HG02885 (cell line): ENCODE results near the gene ADAM12.

Experiments
- ATAC-seq: cut with Tn5 transposase; IDR thresholded peaks from one replicate; pipeline ENCODE4 v1.9.1; 2021; ENCODE audit warnings: mild to moderate bottlenecking; ENCODE audit not compliant: unreplicated experiment, poor library complexity

ADAM12 gene

DNA sequence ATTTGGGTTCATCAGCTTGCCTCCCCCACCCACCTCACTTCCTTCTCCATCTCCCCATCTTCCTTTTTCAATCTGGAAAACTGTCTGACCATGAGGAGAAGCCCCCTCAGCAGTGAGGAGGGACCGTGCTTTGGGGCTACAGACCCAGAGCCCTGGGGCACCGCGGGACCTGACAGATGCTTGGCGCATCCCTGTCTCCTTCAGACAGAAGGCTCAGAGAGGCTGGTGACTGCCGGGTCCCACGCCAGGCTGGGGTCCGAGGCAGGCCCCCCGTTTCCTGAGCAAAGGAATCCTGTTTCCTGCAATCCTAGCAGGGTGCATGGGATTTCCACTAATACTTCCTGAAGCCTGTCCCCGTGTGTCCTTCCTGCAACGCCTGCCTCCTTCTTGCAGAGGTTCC is 344.9 kb downstream of the ADAM12 start:
- no peak for ATAC-seq

DNA sequence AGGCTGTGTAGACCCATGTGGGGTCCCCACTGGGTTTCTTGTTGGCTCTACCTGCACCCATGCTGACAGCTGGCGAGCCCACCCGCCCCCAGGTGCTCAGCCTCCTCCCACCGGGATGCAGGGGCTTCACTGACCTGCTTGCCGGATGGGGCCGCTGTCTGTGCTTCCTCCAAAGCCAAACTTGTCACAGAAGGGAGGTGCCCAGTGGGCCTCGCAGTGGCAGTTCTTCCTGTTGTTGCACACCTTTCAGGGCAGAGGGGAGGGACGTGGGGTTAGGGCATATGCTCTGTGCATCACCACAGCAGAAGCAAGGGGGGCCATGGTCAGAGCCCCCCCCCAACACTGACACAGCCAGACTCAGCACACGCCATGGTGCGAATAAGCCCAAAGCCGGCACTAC is 345.4 kb downstream of the ADAM12 start:
- ATAC-seq, result no peak

DNA sequence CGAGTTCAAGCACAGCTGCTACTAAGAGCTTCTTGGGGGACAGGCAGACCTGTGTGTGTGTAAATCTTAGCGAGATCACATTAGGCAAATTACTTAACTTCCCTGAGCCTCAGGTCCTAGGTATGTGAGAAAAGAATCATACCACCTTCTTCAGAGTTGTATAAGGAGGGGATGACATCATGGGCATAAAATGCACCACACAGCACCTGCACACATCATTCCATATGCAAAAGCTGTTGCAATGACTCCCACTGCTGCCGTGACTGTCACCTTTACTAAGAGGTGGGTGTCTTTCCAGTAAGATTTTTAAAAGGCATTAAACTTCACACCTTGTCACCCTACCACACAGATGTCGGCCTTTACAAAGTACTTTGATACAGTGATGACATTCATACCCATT is 345.9 kb downstream of the ADAM12 start:
- no peak for ATAC-seq

DNA sequence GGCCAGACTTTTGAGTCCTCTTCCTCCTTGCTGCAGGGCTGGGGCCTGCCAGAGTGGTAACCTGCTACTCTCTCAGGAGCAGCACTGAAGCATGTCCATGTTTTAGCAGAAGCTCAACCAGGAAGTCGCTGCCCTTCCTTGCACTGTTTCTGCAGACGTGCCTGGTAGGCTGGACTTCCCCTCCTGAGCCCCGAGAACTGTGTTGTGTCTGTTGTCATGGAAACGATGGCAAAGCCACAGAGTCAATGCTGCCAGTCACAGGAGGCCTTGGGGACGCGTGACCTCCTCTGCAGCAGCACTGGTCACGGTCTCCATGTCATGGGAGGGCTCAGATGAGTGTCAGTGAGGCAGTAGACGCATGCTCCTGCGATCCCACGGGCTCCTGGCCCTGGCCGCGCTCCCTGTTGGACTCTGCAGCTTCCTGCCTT is 346.5 kb downstream of the ADAM12 start:
- peak; percentile 99 for ATAC-seq

GRCh38 chr10:126041117-126041516 is 347.2 kb downstream of the ADAM12 start:
- no peak for ATAC-seq

DNA sequence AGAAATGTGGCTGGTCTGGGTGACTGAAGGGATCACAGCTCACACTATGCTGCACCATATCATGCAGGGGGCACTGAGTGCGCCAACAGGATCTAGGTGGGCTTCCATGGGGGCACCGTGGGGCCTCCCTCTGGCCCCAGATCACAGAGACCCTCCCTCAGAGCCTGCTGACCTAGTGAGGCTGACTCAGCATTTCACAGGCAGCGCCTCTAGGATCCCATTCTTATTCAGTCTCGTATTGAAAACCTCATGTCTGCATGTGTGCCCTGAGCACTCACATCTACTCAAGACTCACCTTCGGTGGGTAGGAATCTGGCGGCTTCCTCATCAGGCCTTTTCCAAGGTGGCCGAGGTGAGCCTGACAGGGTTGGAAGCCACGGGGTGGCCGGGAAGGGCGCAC is 350.3 kb downstream of the ADAM12 start:
- ATAC-seq, result no peak

DNA sequence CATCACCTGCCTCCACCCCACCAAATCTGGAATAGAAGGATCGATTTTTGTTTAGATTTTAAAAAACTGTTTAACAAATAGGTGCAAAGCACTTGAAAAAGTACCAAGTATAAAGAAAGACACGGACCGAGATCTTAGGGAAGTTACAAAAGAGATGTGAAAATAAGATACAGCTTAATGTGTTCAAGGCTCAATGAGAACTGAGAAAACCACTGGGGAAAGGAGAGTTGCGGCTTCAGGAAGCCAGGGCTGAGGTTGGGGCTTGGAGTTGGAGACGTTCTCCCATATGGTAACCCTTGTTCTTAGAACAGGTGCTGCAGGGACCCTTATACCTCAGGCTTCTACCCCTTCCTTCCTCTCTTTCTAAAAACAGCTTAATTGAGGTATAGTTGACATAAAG is 351.8 kb downstream of the ADAM12 start:
- no peak for ATAC-seq

DNA sequence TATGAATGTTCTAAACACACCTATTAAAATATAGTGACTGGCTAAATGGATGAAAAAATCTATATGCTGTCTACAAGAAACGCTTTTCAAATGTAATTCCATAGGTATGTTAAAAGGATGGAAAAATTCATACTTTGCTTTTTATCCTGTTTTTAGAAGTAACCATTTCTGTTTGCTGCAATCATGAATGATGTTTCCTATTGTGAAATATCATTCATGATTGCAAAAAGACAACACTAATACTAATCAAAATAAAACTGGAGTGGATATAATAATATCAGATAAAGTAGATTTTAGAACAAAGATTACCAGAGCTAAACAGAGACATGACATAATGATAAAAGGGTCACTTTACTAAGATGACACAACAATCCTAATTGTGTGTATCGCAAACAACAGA is 353.7 kb downstream of the ADAM12 start:
- no peak for ATAC-seq

DNA sequence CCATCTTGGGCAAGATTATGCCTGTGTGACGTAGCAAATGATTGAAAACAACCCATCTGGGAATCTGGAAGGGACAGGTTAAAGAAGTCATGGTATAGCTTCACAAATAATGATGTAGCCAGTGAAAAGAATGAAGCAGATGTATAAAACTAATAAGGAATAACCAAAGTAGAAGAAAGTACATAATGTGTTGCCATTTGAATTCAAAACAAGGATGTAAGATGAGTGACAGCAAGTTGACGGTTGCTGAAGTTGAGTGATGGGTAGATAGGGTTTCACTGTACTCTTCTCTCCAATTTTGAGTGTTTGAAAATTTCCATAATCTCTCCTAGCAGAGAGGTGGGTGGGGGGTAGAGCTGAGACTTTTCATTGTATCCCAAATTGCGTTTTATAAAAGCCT is 358.3 kb downstream of the ADAM12 start:
- ATAC-seq, result no peak

- ATAC-seq, result no peak
Observed at GRCh38 chr10:126027692-126028091, 360.6 kb downstream of the ADAM12 start.

DNA sequence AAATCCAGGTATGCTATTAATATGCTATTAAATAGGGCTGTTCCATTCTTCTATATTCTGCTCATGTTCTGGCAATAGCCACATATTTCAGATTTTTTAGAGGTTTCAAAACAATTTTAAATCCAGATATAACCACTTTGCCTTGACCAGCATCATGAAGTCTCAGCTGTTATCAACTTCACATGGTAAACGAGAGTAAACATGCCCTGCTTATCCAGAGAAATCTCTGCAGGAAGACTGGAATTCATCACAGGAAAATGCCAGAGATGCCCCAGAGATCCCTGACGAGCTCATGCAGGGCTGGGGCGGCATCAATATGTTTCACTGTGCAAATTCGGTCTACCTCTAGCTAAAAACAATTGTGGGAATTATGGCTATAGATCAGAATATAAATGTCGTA is 365.4 kb downstream of the ADAM12 start:
- ATAC-seq, result no peak

GRCh38 chr10:126021833-126022500 is 366.3 kb downstream of the ADAM12 start:
- no peak for ATAC-seq

DNA sequence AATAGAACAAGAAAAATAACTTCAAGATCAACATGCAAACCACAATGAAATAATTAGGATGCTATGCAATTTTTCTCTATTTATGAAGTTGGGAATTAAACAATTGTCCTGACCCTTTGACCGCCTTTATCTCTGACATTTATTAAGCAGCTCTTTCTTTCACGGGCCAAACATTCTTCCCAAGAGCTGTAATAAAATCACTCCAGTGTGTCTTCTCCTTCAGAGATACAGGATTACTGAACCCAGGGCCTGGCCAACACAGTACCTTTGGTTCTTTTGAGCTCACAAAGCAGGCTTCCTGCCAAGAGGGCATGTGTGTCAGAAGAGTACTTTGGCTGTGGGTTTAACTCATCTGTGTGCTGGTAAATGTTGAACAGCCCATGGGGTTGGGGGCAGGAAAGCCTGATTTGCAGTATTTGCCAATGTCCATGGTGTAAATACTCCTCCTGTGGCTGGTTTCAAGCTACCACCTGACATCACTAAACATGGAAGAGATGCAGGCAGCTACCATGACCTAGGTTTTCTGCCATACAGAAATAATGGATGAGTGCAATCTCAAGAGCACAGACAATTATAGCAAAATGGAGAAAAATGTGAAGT is 370.2 kb downstream of the ADAM12 start:
- ATAC-seq, result no peak

GRCh38 chr10:126016882-126017281 is 371.4 kb downstream of the ADAM12 start:
- no peak for ATAC-seq

- ATAC-seq, result no peak
Observed at GRCh38 chr10:126016156-126016805, 372.0 kb downstream of the ADAM12 start.

DNA sequence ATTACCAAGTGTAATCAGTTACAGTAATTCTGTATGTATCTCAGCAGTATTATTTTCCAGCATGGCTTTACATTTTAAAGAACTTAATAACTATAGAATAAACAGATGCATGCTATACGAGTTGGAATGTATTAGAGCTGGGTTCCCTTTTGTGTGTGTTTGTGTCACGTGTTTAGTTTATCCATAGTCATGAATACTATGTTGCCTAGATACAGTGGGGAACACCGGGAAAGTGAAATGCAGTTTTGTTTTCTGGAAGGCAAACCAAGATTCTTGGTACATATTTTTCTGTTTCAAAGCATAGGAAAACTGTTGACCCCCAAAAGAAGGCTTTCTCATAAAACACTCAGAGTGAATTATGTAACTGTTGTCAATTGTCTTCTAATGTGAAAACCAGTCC is 372.9 kb downstream of the ADAM12 start:
- ATAC-seq, result no peak

GRCh38 chr10:126014309-126014708 is 374.0 kb downstream of the ADAM12 start:
- ATAC-seq, result no peak

DNA sequence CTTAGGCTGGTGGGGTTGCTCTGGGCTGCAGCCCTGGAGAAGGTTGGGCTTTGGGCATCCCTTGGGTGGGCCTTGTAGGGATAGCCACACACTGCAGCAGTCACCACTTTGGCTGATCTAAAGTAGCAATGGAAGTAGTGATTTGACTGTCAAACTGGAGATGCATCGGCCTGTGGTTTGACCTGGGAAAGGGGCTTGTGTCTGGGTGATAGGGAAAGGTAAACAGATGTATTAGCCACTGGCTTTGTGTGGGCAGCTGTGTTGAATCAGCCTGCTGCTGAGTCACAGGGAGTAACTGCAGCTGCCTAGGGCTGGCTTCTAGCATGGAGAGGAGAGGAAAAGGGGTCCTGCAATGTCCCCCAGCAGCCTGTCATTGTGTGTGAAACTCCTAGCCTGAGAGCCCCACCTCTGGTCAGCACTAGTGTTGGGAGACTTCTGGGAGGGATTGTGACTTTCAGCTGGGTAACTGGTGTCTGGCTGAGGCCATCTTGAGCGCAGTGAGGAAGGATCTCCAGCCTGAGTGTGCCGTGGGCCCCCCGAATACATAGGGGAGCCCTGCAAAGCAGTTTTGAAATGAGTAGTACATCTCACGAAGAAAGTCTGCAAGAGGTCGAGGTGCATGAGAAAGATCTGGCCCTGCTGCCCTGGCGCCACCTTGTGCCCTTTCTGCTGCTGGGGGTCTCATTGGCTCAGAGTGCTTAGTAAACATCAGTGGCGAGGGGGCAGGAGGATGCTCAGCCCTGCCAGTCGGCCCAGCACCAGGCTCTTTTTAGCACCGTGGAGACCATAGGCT is 374.6 kb downstream of the ADAM12 start:
- peak; percentile 85 for ATAC-seq

DNA sequence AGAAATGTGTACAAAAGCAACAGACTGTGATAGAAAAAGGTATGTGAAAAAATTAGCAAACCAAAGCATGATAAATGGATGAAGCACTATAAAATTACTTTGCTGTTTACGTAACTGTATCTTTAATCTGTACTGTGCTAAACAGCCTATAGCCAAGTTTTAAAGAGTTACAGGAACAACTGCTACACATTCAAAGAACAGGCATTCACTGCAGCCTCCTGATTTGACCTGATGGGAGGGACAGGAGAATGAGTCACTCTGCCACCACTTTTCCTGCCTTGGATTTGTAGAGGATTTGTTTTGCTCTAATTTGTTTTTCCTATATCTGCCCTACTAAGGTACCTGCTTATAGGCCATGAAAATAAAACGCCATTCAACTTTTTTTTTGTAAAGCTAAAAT is 375.8 kb downstream of the ADAM12 start:
- no peak for ATAC-seq

DNA sequence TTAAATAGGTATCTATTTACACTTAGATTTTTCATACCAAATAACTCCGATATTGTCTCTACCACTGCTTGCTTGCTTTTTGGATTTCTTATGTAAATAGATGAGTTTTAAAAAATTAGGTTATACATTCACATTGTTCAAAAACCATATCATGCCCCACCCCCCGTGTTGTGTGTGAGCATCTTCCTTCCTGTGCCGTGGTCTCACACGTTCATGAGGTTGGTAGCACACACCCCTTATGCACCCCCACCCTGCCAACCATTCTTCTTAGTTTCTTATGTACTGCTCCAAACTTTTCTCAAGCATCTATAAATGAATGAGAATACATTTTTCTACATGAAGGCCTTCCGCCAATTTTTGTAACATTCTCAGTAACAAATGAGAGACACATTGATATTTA is 376.3 kb downstream of the ADAM12 start:
- no peak for ATAC-seq

GRCh38 chr10:126009650-126010049 is 378.6 kb downstream of the ADAM12 start:
- no peak for ATAC-seq
